ENCODE results near the gene KDELR3.
A peak's percentile ranks its signal among the peaks of the same experiment; 100 is the strongest.

GRCh38 chr22:38504731-38505540, 37.0 kb downstream of the KDELR3 start:
- no peak for TF ChIP-seq CTCF (IDR thresholded peaks at IDR 0.05 in 8 of 11, conservative IDR thresholded peaks at IDR 0.05 in 3 of 11)
- TF ChIP-seq POLR2A (IDR thresholded peaks at IDR 0.05), result peak in 1 of 3 donors; percentile 2
- TF ChIP-seq POLR2AphosphoS5 (IDR thresholded peaks at IDR 0.05), result peak; percentile 69 to 70 (median 70)

All from spleen (tissue), 7 donors.